HCT116 (cell line): ENCODE results near the gene WWP2. TPM values are rescaled to one million over a fixed set of nuclear protein-coding genes. Genes with fewer than 3 reads are reported as not detected.
"Not testable (repeated sequence)": the region's sequence is repeated elsewhere in the genome, so short reads cannot be mapped to it uniquely, and the experiment has no call there.

ENCODE experiments used
- ATAC-seq: fragments of 200-7000 bp; cut with Tn5 transposase; 2 replicates; pipeline ENCODE4 v1.9.1; 2020; ENCODE audit warnings: mild to moderate bottlenecking, moderate library complexity
- BruUV-seq: library from RNA; stranded (reverse); fragments of 400-500 nt; replicated peaks from 2 replicates; lab custom pipeline; 2021; lab: Mats Ljungman, UMichigan
- CTCF ChIA-PET: fragments of 300-600 bp; sonication (Branson Sonifier 250); formaldehyde crosslinking; loops from one replicate; lab custom pipeline; 2021; ENCODE audit warnings: antibody characterized with exemption; lab: Charles Lee
- POLR2A ChIA-PET: fragments of 300-600, 350-600 bp; sonication (Branson Sonifier 250); formaldehyde crosslinking; loops from one replicate; lab custom pipeline; 2021; ENCODE audit warnings: antibody characterized with exemption; lab: Charles Lee
- RAD21 ChIA-PET, 2 experiments: fragments of 300-600 bp; sonication (Branson Sonifier 250); formaldehyde crosslinking; loops; one replicate each; lab custom pipeline; 2023; ENCODE audit warnings: low total read pairs in 2 of 2; ENCODE audit not compliant: uncharacterized antibody in 2 of 2, unreplicated experiment in 2 of 2, low non-redundant PET in 1 of 2; lab: Charles Lee
- DNase-seq: peaks from one replicate; pipeline ENCODE4 v3.0.0-alpha.2; 2010; ENCODE audit warnings: low read depth, low spot score
- H2AFZ ChIP-seq: fragments of 200-600 bp; shearing (Covaris generic), sonication (generic); 2 replicates; pipeline ENCODE4 v1.6.1; 2017; ENCODE audit warnings: low read depth, mixed run types, mixed read lengths, antibody characterized with exemption, low read length; ENCODE audit not compliant: poor library complexity, severe bottlenecking
- H3K27ac ChIP-seq: 2 replicates; pipeline ENCODE4 v1.5.1; 2012; ENCODE audit warnings: low read depth, low read length
- H3K27me3 ChIP-seq: fragments of 200-600 bp; sonication (generic); 2 replicates; pipeline ENCODE4 v1.6.1; 2016; ENCODE audit warnings: mixed run types, low read length, mixed read lengths; ENCODE audit not compliant: insufficient read depth
- H3K36me3 ChIP-seq, 2 experiments: fragments of 200-500 bp in 1 of 2; fragments of 200-600 bp in 1 of 2; sonication (Bioruptor generic) in 1 of 2; sonication (generic) in 1 of 2; 2 replicates each; pipeline versions ENCODE4 v1.5.1 to v1.6.1; 2014 to 2016; ENCODE audit warnings: low read length in 2 of 2, inconsistent platforms in 1 of 2, mixed read lengths in 1 of 2, mixed run types in 1 of 2; ENCODE audit not compliant: insufficient read depth in 2 of 2, control insufficient read depth in 1 of 2
- H3K4me1 ChIP-seq, 2 experiments: fragments of 200-600 bp in 1 of 2; sonication (generic) in 1 of 2; 2 replicates each; pipeline versions ENCODE4 v1.5.1 to v1.6.1; 2012 to 2017; ENCODE audit warnings: low read length in 2 of 2, inconsistent platforms in 1 of 2, mild to moderate bottlenecking in 1 of 2, mixed read lengths in 1 of 2, mixed run types in 1 of 2, moderate library complexity in 1 of 2; ENCODE audit not compliant: insufficient read depth in 2 of 2, control insufficient read depth in 1 of 2
- H3K4me2 ChIP-seq: fragments of 200-600 bp; sonication (generic); 2 replicates; pipeline ENCODE4 v1.6.1; 2017; ENCODE audit warnings: mixed run types, low read length, mixed read lengths
- H3K4me3 ChIP-seq, 2 experiments: fragments of 200-600 bp in 1 of 2; sonication (generic) in 1 of 2; replicated peaks in 1 of 2; 2 replicates each; pipeline ENCODE4 v1.5.1; 2011 to 2016; ENCODE audit warnings: low read length in 2 of 2, control low read depth in 1 of 2, low read depth in 1 of 2, mild to moderate bottlenecking in 1 of 2, mixed read lengths in 1 of 2, mixed run types in 1 of 2
- H3K79me2 ChIP-seq: fragments of 200-600 bp; sonication (generic); 2 replicates; pipeline ENCODE4 v1.6.1; 2017; ENCODE audit warnings: mild to moderate bottlenecking, mixed run types, low read length, moderate library complexity, mixed read lengths; ENCODE audit not compliant: insufficient read depth
- H3K9ac ChIP-seq: fragments of 200-600 bp; sonication (generic); 2 replicates; pipeline ENCODE4 v1.6.1; 2016; ENCODE audit warnings: low read length, mixed read lengths
- H3K9me2 ChIP-seq: fragments of 200-600 bp; sonication (generic), shearing (Covaris generic); 2 replicates; pipeline ENCODE4 v1.6.1; 2017; ENCODE audit warnings: mixed run types, mild to moderate bottlenecking, moderate library complexity; ENCODE audit not compliant: insufficient read depth
- H3K9me3 ChIP-seq, 2 experiments: fragments of 200-500 bp in 1 of 2; fragments of 200-600 bp in 1 of 2; sonication (Bioruptor generic) in 1 of 2; sonication (generic) in 1 of 2; 2 replicates each; pipeline ENCODE4 v1.6.1; 2014 to 2017; ENCODE audit warnings: low read length in 2 of 2, mixed read lengths in 2 of 2, inconsistent platforms in 1 of 2, low read depth in 1 of 2, mild to moderate bottlenecking in 1 of 2, mixed run types in 1 of 2, moderate library complexity in 1 of 2; ENCODE audit not compliant: control insufficient read depth in 1 of 2, insufficient read depth in 1 of 2
- H4K20me1 ChIP-seq: fragments of 200-600 bp; sonication (generic), shearing (Covaris generic); 2 replicates; pipeline ENCODE4 v1.6.1; 2017; ENCODE audit warnings: mixed run types, mild to moderate bottlenecking, moderate library complexity; ENCODE audit not compliant: insufficient read depth
- CEBPB ChIP-seq: IDR thresholded peaks from 2 replicates; pipeline ENCODE4 v1.6.1; 2012; ENCODE audit warnings: low read depth
- EGR1 ChIP-seq: IDR thresholded peaks from 2 replicates; pipeline ENCODE4 v1.6.1; 2012; ENCODE audit warnings: low read depth
- EZH2 ChIP-seq: fragments of 200-600 bp; sonication (generic); IDR thresholded peaks from 2 replicates; pipeline ENCODE4 v1.6.1; 2017; ENCODE audit warnings: antibody characterized with exemption, mixed run types
- FOSL1 ChIP-seq: IDR thresholded peaks from 2 replicates; pipeline ENCODE4 v1.6.1; 2012; ENCODE audit warnings: low read depth
- JUND ChIP-seq: IDR thresholded peaks from 2 replicates; pipeline ENCODE4 v1.6.1; 2012
- POLR2AphosphoS5 ChIP-seq: IDR thresholded peaks from 2 replicates; pipeline ENCODE4 v1.6.1; 2011; ENCODE audit warnings: mild to moderate bottlenecking, low read depth, low read length, moderate library complexity
- SIN3A ChIP-seq: IDR thresholded peaks from 2 replicates; pipeline ENCODE4 v1.6.1; 2012; ENCODE audit warnings: low read depth
- SRF ChIP-seq: IDR thresholded peaks from 2 replicates; pipeline ENCODE4 v1.6.1; 2012; ENCODE audit warnings: low read depth
- intact Hi-C: fragments of 100-400 bp; cut with micrococcal nuclease; formaldehyde crosslinking; loops from 2 replicates; pipeline ENCODE4 v1.10.0; 2022
- total RNA-seq: library from RNA; stranded (reverse); gene quantifications from one replicate; pipeline ENCODE4 v1.2.1, GENCODE V29; 2021; ENCODE audit not compliant: unreplicated experiment
- TF ChIP-seq, protein P1 (sequence below): IDR thresholded peaks from 2 replicates; pipeline ENCODE4 v1.6.1; 2012
- TF ChIP-seq, protein P2 (sequence below): IDR thresholded peaks from 2 replicates; pipeline ENCODE4 v1.6.1; 2012; ENCODE audit warnings: low read depth

The WWP2 gene
- total RNA-seq, 1 experiment from 2014 or later: 44.2 TPM

DNA sequence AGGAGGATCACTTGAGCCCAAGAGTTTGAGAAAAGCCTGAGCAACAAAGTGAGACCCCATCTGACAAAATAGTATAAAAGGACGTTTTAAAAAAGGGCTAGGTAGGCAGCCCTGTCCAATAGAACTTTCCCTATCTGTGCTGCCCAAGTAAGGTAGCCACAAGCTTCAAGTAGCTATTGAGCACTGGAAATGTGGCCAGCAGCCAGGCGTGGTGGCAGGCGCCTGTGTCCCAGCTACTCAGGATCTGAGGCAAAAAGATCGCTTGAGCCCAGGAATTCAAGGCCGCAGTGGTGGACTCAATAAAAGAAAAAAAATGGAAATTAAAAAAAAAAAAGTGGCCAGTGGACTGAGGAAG is 34.2 kb upstream of the WWP2 start:
- BruUV-seq: no TSS peak

DNA sequence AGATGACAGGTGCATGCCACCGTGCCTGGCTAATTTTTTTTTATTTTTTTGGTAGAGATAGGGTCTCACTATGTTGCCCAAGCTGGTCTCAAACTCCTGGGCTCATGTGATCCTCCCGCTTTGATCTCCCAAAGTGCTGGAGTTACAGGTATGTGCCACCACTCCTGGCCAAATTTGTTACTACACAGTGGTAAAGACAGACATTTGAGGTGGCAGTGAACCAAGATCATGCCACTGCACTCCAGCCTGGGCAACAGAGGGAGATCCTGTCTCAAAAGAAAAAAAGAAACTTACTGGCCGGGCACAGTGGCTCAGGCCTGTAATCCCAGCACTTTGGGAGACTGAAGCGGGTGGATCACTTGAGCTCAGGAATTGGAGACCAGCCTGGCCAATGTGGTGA is 33.1 kb upstream of the WWP2 start:
- H3K9me2 ChIP-seq, intact Hi-C loops, H3K27me3 ChIP-seq, H2AFZ ChIP-seq, H3K9ac ChIP-seq, RAD21 ChIA-PET, H3K36me3 ChIP-seq, H3K4me2 ChIP-seq, H3K9me3 ChIP-seq, DNase-seq, ATAC-seq, BruUV-seq, H4K20me1 ChIP-seq, H3K27ac ChIP-seq, H3K4me3 ChIP-seq: not testable (repeated sequence)
- peaks cover 31% of the 10 kb centered on the region for H3K79me2 ChIP-seq
- CTCF ChIA-PET: interaction anchor here (5.5 kb wide), 1 partner anchor 26 kb away, joined by 22 read pairs; the partner anchor contains the start of gene NOB1
- H3K4me1 ChIP-seq: peaks cover 30 to 42% of the 10 kb centered on the region in 2 experiments
- POLR2A ChIA-PET: interaction anchor here (1.2 kb wide), 1 partner anchor 24 kb away, joined by 3 read pairs; no protein-coding TSS in a partner anchor

More for the DNA sequence above, 34.2 kb upstream of the WWP2 start:
- ATAC-seq (no peak), DNase-seq (no peak)
- no peak overlapping the region for H2AFZ ChIP-seq
- peak overlapping the region; percentile 89 for H3K27ac ChIP-seq
- ChIA-PET POLR2A (interaction anchor here (1.2 kb wide), 1 partner anchor 26 kb away, joined by 3 read pairs; no protein-coding TSS in a partner anchor), CTCF (interaction anchor here (5.5 kb wide), 1 partner anchor 27 kb away, joined by 22 read pairs; the partner anchor contains the start of gene NOB1), RAD21 (no interaction called here)
- TF ChIP-seq, protein P1, sequence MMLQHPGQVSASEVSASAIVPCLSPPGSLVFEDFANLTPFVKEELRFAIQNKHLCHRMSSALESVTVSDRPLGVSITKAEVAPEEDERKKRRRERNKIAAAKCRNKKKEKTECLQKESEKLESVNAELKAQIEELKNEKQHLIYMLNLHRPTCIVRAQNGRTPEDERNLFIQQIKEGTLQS: no peak
- no peak for TF ChIP-seq EGR1
- no peak for TF ChIP-seq EZH2
- no peak for TF ChIP-seq FOSL1
- TF ChIP-seq JUND: no peak
- TF ChIP-seq CEBPB: no peak
- TF ChIP-seq SIN3A: no peak
- TF ChIP-seq POLR2AphosphoS5: no peak
- no peak for TF ChIP-seq SRF
- TF ChIP-seq, protein P2, sequence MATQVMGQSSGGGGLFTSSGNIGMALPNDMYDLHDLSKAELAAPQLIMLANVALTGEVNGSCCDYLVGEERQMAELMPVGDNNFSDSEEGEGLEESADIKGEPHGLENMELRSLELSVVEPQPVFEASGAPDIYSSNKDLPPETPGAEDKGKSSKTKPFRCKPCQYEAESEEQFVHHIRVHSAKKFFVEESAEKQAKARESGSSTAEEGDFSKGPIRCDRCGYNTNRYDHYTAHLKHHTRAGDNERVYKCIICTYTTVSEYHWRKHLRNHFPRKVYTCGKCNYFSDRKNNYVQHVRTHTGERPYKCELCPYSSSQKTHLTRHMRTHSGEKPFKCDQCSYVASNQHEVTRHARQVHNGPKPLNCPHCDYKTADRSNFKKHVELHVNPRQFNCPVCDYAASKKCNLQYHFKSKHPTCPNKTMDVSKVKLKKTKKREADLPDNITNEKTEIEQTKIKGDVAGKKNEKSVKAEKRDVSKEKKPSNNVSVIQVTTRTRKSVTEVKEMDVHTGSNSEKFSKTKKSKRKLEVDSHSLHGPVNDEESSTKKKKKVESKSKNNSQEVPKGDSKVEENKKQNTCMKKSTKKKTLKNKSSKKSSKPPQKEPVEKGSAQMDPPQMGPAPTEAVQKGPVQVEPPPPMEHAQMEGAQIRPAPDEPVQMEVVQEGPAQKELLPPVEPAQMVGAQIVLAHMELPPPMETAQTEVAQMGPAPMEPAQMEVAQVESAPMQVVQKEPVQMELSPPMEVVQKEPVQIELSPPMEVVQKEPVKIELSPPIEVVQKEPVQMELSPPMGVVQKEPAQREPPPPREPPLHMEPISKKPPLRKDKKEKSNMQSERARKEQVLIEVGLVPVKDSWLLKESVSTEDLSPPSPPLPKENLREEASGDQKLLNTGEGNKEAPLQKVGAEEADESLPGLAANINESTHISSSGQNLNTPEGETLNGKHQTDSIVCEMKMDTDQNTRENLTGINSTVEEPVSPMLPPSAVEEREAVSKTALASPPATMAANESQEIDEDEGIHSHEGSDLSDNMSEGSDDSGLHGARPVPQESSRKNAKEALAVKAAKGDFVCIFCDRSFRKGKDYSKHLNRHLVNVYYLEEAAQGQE: no peak
- peak overlapping the region; percentile 94 to 96 for H3K4me3 ChIP-seq
- H3K79me2 ChIP-seq: peaks cover 42% of the 10 kb centered on the region
- H3K36me3 ChIP-seq: peaks cover 0 to 4% of the 10 kb centered on the region in 2 experiments; a peak in 1 of 4 replicates
- intact Hi-C loops: loop anchor here (2.0 kb wide), 1 partner anchor 27 kb away; the partner anchor contains the start of gene NOB1
- H3K27me3 ChIP-seq: no peaks in the 10 kb centered on the region
- H4K20me1 ChIP-seq: no peaks in the 10 kb centered on the region
- H3K4me2 ChIP-seq: peak overlapping the region; percentile 81
- no peaks in the 10 kb centered on the region for H3K9me2 ChIP-seq
- H3K4me1 ChIP-seq: peaks cover 34 to 53% of the 10 kb centered on the region in 2 experiments
- H3K9me3 ChIP-seq: no peaks in the 10 kb centered on the region
- peak overlapping the region; percentile 86 for H3K9ac ChIP-seq

DNA sequence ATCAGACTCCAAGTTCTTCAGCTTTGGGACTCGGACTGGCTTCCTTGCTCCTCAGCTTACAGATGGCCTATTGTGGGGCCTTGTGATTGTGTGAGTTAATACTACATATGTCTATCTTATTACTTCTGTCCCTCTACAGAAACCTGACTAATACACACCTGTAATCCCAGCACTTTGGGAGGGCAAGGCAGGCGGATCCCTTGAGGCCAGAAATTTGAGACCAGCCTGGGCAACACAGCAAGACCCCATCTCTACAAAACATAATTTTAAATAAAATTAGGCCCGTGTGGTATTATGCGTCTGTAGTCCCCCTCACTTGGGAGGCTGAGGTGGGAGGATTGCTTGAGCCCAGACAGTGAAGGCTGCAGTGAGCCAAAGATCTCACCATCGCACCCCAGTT is 30.9 kb upstream of the WWP2 start:
- H3K9me3 ChIP-seq, H2AFZ ChIP-seq, H3K4me3 ChIP-seq, CTCF ChIA-PET, H3K4me2 ChIP-seq, H3K9me2 ChIP-seq, H3K27ac ChIP-seq, H3K9ac ChIP-seq, RAD21 ChIA-PET, BruUV-seq, DNase-seq, H3K79me2 ChIP-seq, H3K27me3 ChIP-seq, ATAC-seq, H4K20me1 ChIP-seq, intact Hi-C loops, H3K36me3 ChIP-seq: not testable (repeated sequence)
- H3K4me1 ChIP-seq: peaks cover 20 to 27% of the 10 kb centered on the region in 2 experiments
- POLR2A ChIA-PET: interaction anchor here (1.1 kb wide), 1 partner anchor 28 kb away, joined by 3 read pairs; no protein-coding TSS in a partner anchor
